Measurements from ENCODE around the gene IPO11.

DNA sequence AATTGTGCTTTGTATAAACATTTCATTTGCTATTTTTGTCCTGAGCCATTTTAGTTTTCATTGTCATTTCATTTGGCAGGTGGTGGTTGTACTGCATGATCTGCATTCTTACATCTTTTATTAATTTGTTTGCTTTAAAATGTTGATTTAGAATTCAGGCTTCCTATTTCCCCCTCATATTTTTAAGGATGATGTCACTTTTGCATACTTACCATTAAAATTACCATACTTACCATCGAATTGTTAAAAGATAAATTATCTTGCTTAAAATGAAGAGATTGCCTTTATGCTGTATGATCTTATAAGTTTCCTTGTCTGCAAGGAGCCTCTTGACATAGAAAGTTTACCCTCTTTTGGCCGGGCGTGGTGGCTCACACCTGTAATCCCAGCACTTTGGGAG is 40.0 kb upstream of the IPO11 start:
- no peak for TF ChIP-seq EZH2phosphoT487 (IDR thresholded peaks at IDR 0.05; ENCODE audit: unreplicated experiment)
- TF ChIP-seq, protein P1, sequence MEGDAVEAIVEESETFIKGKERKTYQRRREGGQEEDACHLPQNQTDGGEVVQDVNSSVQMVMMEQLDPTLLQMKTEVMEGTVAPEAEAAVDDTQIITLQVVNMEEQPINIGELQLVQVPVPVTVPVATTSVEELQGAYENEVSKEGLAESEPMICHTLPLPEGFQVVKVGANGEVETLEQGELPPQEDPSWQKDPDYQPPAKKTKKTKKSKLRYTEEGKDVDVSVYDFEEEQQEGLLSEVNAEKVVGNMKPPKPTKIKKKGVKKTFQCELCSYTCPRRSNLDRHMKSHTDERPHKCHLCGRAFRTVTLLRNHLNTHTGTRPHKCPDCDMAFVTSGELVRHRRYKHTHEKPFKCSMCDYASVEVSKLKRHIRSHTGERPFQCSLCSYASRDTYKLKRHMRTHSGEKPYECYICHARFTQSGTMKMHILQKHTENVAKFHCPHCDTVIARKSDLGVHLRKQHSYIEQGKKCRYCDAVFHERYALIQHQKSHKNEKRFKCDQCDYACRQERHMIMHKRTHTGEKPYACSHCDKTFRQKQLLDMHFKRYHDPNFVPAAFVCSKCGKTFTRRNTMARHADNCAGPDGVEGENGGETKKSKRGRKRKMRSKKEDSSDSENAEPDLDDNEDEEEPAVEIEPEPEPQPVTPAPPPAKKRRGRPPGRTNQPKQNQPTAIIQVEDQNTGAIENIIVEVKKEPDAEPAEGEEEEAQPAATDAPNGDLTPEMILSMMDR (conservative IDR thresholded peaks at IDR 0.05; ENCODE audit: low read depth in 2 of 2): no peak
- no peak for TF ChIP-seq EZH2 (IDR thresholded peaks at IDR 0.05; ENCODE audit: low read depth, unreplicated experiment)
- no peak for TF ChIP-seq CREB1 (CRISPR knock-in tag; IDR thresholded peaks at IDR 0.05; ENCODE audit: low read depth)
- no peak for TF ChIP-seq POLR2AphosphoS5 (IDR thresholded peaks at IDR 0.05; ENCODE audit: low read depth)
- TF ChIP-seq JUNB (IDR thresholded peaks at IDR 0.05; ENCODE audit: unreplicated experiment): no peak
- TF ChIP-seq, protein P2, sequence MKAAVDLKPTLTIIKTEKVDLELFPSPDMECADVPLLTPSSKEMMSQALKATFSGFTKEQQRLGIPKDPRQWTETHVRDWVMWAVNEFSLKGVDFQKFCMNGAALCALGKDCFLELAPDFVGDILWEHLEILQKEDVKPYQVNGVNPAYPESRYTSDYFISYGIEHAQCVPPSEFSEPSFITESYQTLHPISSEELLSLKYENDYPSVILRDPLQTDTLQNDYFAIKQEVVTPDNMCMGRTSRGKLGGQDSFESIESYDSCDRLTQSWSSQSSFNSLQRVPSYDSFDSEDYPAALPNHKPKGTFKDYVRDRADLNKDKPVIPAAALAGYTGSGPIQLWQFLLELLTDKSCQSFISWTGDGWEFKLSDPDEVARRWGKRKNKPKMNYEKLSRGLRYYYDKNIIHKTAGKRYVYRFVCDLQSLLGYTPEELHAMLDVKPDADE (IDR thresholded peaks at IDR 0.05): no peak
- TF ChIP-seq NANOG (IDR thresholded peaks at IDR 0.05; ENCODE audit: borderline replicate concordance): no peak
- no peak for TF ChIP-seq REST (IDR thresholded peaks at IDR 0.05; ENCODE audit: unreplicated experiment)
- no peak for TF ChIP-seq ZNF114 (CRISPR knock-in tag; IDR thresholded peaks at IDR 0.05)

Measured in GM23338 (cell line).